Uterus (tissue), 4 donors: ENCODE measurements around the gene SNRNP35. TPM values are rescaled to one million over a fixed set of nuclear protein-coding genes. Genes with fewer than 3 reads are reported as not detected.

Experiments
- DNase-seq, 2 donors: peaks; one replicate each; pipeline ENCODE4 v3.0.0-alpha.2; 2019 to 2020
- H3K27ac ChIP-seq, 2 donors: fragments of 200-600 bp; sonication (generic); 1 replicate in 1 of 2; 2 replicates in 1 of 2; pipeline ENCODE4 v1.5.1; 2016 to 2018
- H3K27me3 ChIP-seq, 2 donors: fragments of 200-600 bp; sonication (generic); one replicate each; pipeline ENCODE4 v1.5.1; 2018 to 2019; ENCODE audit warnings: control low read depth in 1 of 2
- H3K36me3 ChIP-seq, 2 donors: fragments of 200-600 bp; sonication (generic); one replicate each; pipeline ENCODE4 v1.5.1; 2019; ENCODE audit warnings: control low read depth in 1 of 2
- H3K4me1 ChIP-seq, 2 donors: fragments of 200-600 bp; sonication (generic); one replicate each; pipeline ENCODE4 v1.5.1; 2018 to 2019; ENCODE audit warnings: control low read depth in 1 of 2
- H3K4me3 ChIP-seq, 2 donors: fragments of 200-600 bp; sonication (generic); 1 replicate in 1 of 2; 2 replicates in 1 of 2; pipeline ENCODE4 v1.5.1; 2018 to 2019; ENCODE audit warnings: mild to moderate bottlenecking in 1 of 2
- H3K9me3 ChIP-seq, 2 donors: fragments of 200-600 bp; sonication (generic); one replicate each; pipeline ENCODE4 v1.5.1; 2019; ENCODE audit warnings: control low read depth in 1 of 2
- CTCF ChIP-seq, 4 experiments: fragments of 200-600 bp in 2 of 4; fragments of 450-650 bp in 2 of 4; sonication (generic) in 2 of 4; IDR thresholded peaks; one replicate each; pipeline ENCODE4 v1.5.1; 2016 to 2019; ENCODE audit warnings: antibody characterized with exemption in 4 of 4, mild to moderate bottlenecking in 2 of 4, moderate library complexity in 1 of 4
- POLR2A ChIP-seq, 2 donors: fragments of 450-650 bp; IDR thresholded peaks; one replicate each; pipeline ENCODE4 v1.6.1; 2016; ENCODE audit warnings: antibody characterized with exemption in 2 of 2, mild to moderate bottlenecking in 1 of 2, moderate library complexity in 1 of 2
- intact Hi-C: fragments of 100-400 bp; cut with DNase I; formaldehyde crosslinking; loops from one replicate; pipeline ENCODE4 v1.15.1; 2023; ENCODE audit warnings: low total_unique reads
- total RNA-seq, 4 donors: library from RNA; depleted of rRNA in 3 of 4; stranded (reverse); fragments of >200 nt in 3 of 4; gene quantifications; one replicate each; pipeline versions ENCODE4 v1.1.0 to v1.2.4, GENCODE V29; 2014 to 2023
- donor health status: DM: yes; HTN: yes; CAD: no.

Gene SNRNP35
- total RNA-seq, 4 donors from 2014 or later, result 0.29 to 41.0 (median 24.3) TPM

GRCh38 chr12:123487428-123487827 lies 29.5 kb downstream of the SNRNP35 start:
- no peaks in the 10 kb centered on the region for H3K27me3 ChIP-seq
- TF ChIP-seq CTCF (IDR thresholded peaks at IDR 0.05) (no peak), POLR2A (IDR thresholded peaks at IDR 0.05) (no peak)
- no peaks in the 10 kb centered on the region for H3K4me1 ChIP-seq
- H3K4me3 ChIP-seq, result no peak overlapping the region
- no peaks in the 10 kb centered on the region for H3K9me3 ChIP-seq
- no peak overlapping the region for H3K27ac ChIP-seq
- no peaks in the 10 kb centered on the region for H3K36me3 ChIP-seq
- intact Hi-C loops, result no loop called here
- DNase-seq, result no peak

GRCh38 chr12:123488539-123489230 lies 30.7 kb downstream of the SNRNP35 start:
- Histone ChIP-seq H3K4me3 (no peak overlapping the region), H3K36me3 (no peaks in the 10 kb centered on the region), H3K27me3 (no peaks in the 10 kb centered on the region), H3K9me3 (no peaks in the 10 kb centered on the region), H3K27ac (no peak overlapping the region), H3K4me1 (no peaks in the 10 kb centered on the region)
- intact Hi-C loops, result no loop called here
- DNase-seq, result no peak
- no peak for TF ChIP-seq CTCF (IDR thresholded peaks at IDR 0.05)
- no peak for TF ChIP-seq POLR2A (IDR thresholded peaks at IDR 0.05)

GRCh38 chr12:123489580-123489979 lies 31.6 kb downstream of the SNRNP35 start:
- intact Hi-C loops, result no loop called here
- H3K36me3 ChIP-seq, result no peaks in the 10 kb centered on the region

GRCh38 chr12:123490089-123490488 lies 32.1 kb downstream of the SNRNP35 start:
- no peak overlapping the region for H3K27ac ChIP-seq
- H3K27me3 ChIP-seq, result no peaks in the 10 kb centered on the region
- H3K4me3 ChIP-seq, result no peak overlapping the region
- intact Hi-C loops, result no loop called here
- no peaks in the 10 kb centered on the region for H3K4me1 ChIP-seq
- H3K36me3 ChIP-seq, result no peaks in the 10 kb centered on the region
- no peaks in the 10 kb centered on the region for H3K9me3 ChIP-seq
- TF ChIP-seq POLR2A (IDR thresholded peaks at IDR 0.05) (no peak), CTCF (IDR thresholded peaks at IDR 0.05) (no peak)
- DNase-seq, result no peak

More at GRCh38 chr12:123489580-123489979, 31.6 kb downstream of the SNRNP35 start:
- Histone ChIP-seq H3K27ac (no peak overlapping the region), H3K4me3 (no peak overlapping the region), H3K27me3 (no peaks in the 10 kb centered on the region), H3K4me1 (no peaks in the 10 kb centered on the region), H3K9me3 (no peaks in the 10 kb centered on the region)
- DNase-seq, result no peak
- TF ChIP-seq CTCF (IDR thresholded peaks at IDR 0.05) (no peak), POLR2A (IDR thresholded peaks at IDR 0.05) (no peak)

GRCh38 chr12:123491056-123491455 lies 33.1 kb downstream of the SNRNP35 start:
- no peaks in the 10 kb centered on the region for H3K36me3 ChIP-seq
- H3K4me3 ChIP-seq, result no peak overlapping the region
- TF ChIP-seq POLR2A (IDR thresholded peaks at IDR 0.05) (no peak), CTCF (IDR thresholded peaks at IDR 0.05) (no peak)
- intact Hi-C loops, result no loop called here
- H3K4me1 ChIP-seq, result no peaks in the 10 kb centered on the region
- no peaks in the 10 kb centered on the region for H3K9me3 ChIP-seq
- H3K27me3 ChIP-seq, result no peaks in the 10 kb centered on the region
- DNase-seq, result no peak
- H3K27ac ChIP-seq, result no peak overlapping the region
